Liver (tissue), 3 donors: ENCODE measurements around the gene SEZ6.

ENCODE experiments used
- EGR1 ChIP-seq, 2 donors: IDR thresholded peaks; 2 replicates each; pipeline ENCODE4 v1.6.1; 2016 to 2018; ENCODE audit warnings: antibody characterized with exemption in 2 of 2, low read depth in 2 of 2
- FOXA1 ChIP-seq: IDR thresholded peaks from 2 replicates; pipeline ENCODE4 v1.6.1; 2016; ENCODE audit warnings: antibody characterized with exemption
- GABPA ChIP-seq, 2 donors: IDR thresholded peaks in 1 of 2; conservative IDR thresholded peaks in 1 of 2; 2 replicates each; pipeline ENCODE4 v1.6.1; 2016; ENCODE audit warnings: antibody characterized with exemption in 2 of 2, mild to moderate bottlenecking in 1 of 2, moderate library complexity in 1 of 2
- HNF4A ChIP-seq, 2 donors: conservative IDR thresholded peaks; 2 replicates each; pipeline ENCODE4 v1.6.1; 2016; ENCODE audit warnings: antibody characterized with exemption in 2 of 2, mild to moderate bottlenecking in 2 of 2
- JUND ChIP-seq, 2 donors: IDR thresholded peaks; 2 replicates each; pipeline ENCODE4 v1.6.1; 2016; ENCODE audit warnings: antibody characterized with exemption in 2 of 2
- MAX ChIP-seq: IDR thresholded peaks from 2 replicates; pipeline ENCODE4 v1.6.1; 2016; ENCODE audit warnings: antibody characterized with exemption
- NR2F2 ChIP-seq: IDR thresholded peaks from 2 replicates; pipeline ENCODE4 v1.6.1; 2016; ENCODE audit warnings: antibody characterized with exemption
- RAD21 ChIP-seq, 2 donors: IDR thresholded peaks; 2 replicates each; pipeline ENCODE4 v1.6.1; 2016; ENCODE audit warnings: antibody characterized with exemption in 2 of 2, mild to moderate bottlenecking in 2 of 2
- REST ChIP-seq: IDR thresholded peaks from 2 replicates; pipeline ENCODE4 v1.6.1; 2016; ENCODE audit warnings: antibody characterized with exemption, mild to moderate bottlenecking
- RXRA ChIP-seq, 2 donors: IDR thresholded peaks; 2 replicates each; pipeline ENCODE4 v1.6.1; 2017 to 2018; ENCODE audit warnings: antibody characterized with exemption in 2 of 2, mild to moderate bottlenecking in 1 of 2
- SP1 ChIP-seq: IDR thresholded peaks from 2 replicates; pipeline ENCODE4 v1.6.1; 2018; ENCODE audit warnings: antibody characterized with exemption, mild to moderate bottlenecking
- YY1 ChIP-seq: IDR thresholded peaks from 2 replicates; pipeline ENCODE4 v1.6.1; 2016; ENCODE audit warnings: antibody characterized with exemption, mild to moderate bottlenecking
- TF ChIP-seq, protein P1 (sequence below): fragments of 150-350 bp; IDR thresholded peaks from 2 replicates; pipeline ENCODE4 v1.5.1; 2017; ENCODE audit warnings: improper control_type of control experiment, low read depth, low read length; ENCODE audit not compliant: missing input control
- donor health status: healthy.
- donor health status: healthy.

DNA sequence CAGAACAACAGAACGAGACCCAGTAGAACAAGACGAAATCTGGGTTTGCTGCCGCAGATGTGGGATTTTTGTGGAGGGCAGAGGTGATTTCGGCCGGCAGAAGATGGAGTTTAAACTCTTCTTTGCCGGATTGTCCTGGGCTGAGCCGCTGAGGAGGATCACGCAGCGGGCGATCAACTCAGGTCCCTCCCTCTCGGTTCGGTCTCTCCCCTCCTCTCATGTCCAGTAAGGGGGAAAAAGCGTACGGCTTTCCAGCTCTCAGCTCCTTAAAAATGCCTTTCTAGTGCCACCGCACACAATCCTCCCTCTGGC lies 57.0 kb downstream of the SEZ6 start:
- TF ChIP-seq, protein P1, sequence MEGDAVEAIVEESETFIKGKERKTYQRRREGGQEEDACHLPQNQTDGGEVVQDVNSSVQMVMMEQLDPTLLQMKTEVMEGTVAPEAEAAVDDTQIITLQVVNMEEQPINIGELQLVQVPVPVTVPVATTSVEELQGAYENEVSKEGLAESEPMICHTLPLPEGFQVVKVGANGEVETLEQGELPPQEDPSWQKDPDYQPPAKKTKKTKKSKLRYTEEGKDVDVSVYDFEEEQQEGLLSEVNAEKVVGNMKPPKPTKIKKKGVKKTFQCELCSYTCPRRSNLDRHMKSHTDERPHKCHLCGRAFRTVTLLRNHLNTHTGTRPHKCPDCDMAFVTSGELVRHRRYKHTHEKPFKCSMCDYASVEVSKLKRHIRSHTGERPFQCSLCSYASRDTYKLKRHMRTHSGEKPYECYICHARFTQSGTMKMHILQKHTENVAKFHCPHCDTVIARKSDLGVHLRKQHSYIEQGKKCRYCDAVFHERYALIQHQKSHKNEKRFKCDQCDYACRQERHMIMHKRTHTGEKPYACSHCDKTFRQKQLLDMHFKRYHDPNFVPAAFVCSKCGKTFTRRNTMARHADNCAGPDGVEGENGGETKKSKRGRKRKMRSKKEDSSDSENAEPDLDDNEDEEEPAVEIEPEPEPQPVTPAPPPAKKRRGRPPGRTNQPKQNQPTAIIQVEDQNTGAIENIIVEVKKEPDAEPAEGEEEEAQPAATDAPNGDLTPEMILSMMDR, result no peak
- TF ChIP-seq FOXA1, result no peak
- TF ChIP-seq RAD21 (IDR thresholded peaks at IDR 0.05), result no peak
- no peak for TF ChIP-seq GABPA (IDR thresholded peaks at IDR 0.05 in 1 of 2, conservative IDR thresholded peaks at IDR 0.05 in 1 of 2)
- peak in 1 of 2 donors; percentile 29 for TF ChIP-seq RXRA (IDR thresholded peaks at IDR 0.05)
- no peak for TF ChIP-seq YY1
- no peak for TF ChIP-seq SP1
- no peak for TF ChIP-seq REST
- TF ChIP-seq MAX, result no peak
- TF ChIP-seq JUND (IDR thresholded peaks at IDR 0.05), result no peak
- TF ChIP-seq NR2F2, result no peak
- TF ChIP-seq HNF4A (conservative IDR thresholded peaks at IDR 0.05), result no peak
- TF ChIP-seq EGR1 (IDR thresholded peaks at IDR 0.05; ENCODE audit: low read depth in 2 of 2), result no peak
